Measurements from ENCODE around the gene SYT4.

DNA sequence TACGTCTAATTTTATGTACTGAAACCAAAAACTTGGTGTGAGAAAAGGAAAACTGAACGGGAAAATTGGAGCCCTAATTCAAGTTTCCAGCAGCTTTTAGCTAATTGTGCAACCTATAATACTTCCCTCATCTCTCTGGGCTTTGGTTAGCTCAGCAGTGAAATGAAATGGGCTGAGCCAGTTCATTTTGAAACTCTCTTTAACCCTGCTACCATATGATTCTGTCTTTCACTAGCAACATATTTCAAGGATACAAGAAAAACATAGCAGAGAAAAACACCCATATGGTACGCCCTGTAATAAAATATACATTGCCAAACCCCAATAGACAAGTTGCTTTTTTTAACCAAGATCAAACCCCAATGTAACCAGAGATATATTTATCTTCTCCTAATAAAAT lies 799 bp downstream of the SYT4 start:
- TF ChIP-seq, protein P1, sequence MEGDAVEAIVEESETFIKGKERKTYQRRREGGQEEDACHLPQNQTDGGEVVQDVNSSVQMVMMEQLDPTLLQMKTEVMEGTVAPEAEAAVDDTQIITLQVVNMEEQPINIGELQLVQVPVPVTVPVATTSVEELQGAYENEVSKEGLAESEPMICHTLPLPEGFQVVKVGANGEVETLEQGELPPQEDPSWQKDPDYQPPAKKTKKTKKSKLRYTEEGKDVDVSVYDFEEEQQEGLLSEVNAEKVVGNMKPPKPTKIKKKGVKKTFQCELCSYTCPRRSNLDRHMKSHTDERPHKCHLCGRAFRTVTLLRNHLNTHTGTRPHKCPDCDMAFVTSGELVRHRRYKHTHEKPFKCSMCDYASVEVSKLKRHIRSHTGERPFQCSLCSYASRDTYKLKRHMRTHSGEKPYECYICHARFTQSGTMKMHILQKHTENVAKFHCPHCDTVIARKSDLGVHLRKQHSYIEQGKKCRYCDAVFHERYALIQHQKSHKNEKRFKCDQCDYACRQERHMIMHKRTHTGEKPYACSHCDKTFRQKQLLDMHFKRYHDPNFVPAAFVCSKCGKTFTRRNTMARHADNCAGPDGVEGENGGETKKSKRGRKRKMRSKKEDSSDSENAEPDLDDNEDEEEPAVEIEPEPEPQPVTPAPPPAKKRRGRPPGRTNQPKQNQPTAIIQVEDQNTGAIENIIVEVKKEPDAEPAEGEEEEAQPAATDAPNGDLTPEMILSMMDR (IDR thresholded peaks at IDR 0.05 in 8 of 11, conservative IDR thresholded peaks at IDR 0.05 in 3 of 11): no peak
- no peak for TF ChIP-seq POLR2AphosphoS5 (IDR thresholded peaks at IDR 0.05)

Data from spleen (tissue), 7 donors.